ENCODE data around the gene HMCN1. TPM values are rescaled to one million over a fixed set of nuclear protein-coding genes. Genes with fewer than 3 reads are reported as not detected.
"Not testable (repeated sequence)": the region's sequence is repeated elsewhere in the genome, so short reads cannot be mapped to it uniquely, and the experiment has no call there.

HMCN1 gene
- total and polyA plus RNA-seq, 9 donors = 1.4 to 26.6 (median 3.8) TPM

- H3K9me3 ChIP-seq = no peaks in the 10 kb centered on the region
- no peak overlapping the region for H3K4me3 ChIP-seq
- intact Hi-C loops (cut with DNase I) = no loop called here
- no peak for TF ChIP-seq CTCF (IDR thresholded peaks at IDR 0.05)
- no peak for TF ChIP-seq EP300 (IDR thresholded peaks at IDR 0.05)
- no peak for TF ChIP-seq POLR2A (IDR thresholded peaks at IDR 0.05)
- H3K36me3 ChIP-seq = no peaks in the 10 kb centered on the region
- WGBS, 3 donors = 82 to 92% (median 88%) methylated on average over 1 of the region's 1 CpG
- no peak overlapping the region for H3K27ac ChIP-seq
- H3K27me3 ChIP-seq = no peaks in the 10 kb centered on the region
- H3K4me1 ChIP-seq (ENCODE audit: insufficient read depth) = no peaks in the 10 kb centered on the region
- DNase-seq = no peak
These were observed 151.9 kb downstream of the HMCN1 start for GRCh38 chr1:185886046-185886445.

GRCh38 chr1:185886671-185887070 lies 152.5 kb downstream of the HMCN1 start:
- intact Hi-C loops (cut with DNase I) = no loop called here
- no peaks in the 10 kb centered on the region for H3K9me3 ChIP-seq
- no peak overlapping the region for H3K4me3 ChIP-seq
- H3K27me3 ChIP-seq = no peaks in the 10 kb centered on the region
- 89 to 92% (median 91%) methylated on average over 4 of the region's 4 CpGs for WGBS, 3 donors
- H3K27ac ChIP-seq = no peak overlapping the region
- DNase-seq = no peak
- TF ChIP-seq POLR2A (IDR thresholded peaks at IDR 0.05) = no peak
- no peak for TF ChIP-seq EP300 (IDR thresholded peaks at IDR 0.05)
- TF ChIP-seq CTCF (IDR thresholded peaks at IDR 0.05) = no peak
- no peaks in the 10 kb centered on the region for H3K36me3 ChIP-seq
- no peaks in the 10 kb centered on the region for H3K4me1 ChIP-seq (ENCODE audit: insufficient read depth)

- H3K27ac ChIP-seq; H3K36me3 ChIP-seq; H3K4me1 ChIP-seq (ENCODE audit: insufficient read depth); H3K9me3 ChIP-seq; intact Hi-C loops (cut with DNase I); H3K4me3 ChIP-seq; DNase-seq; H3K27me3 ChIP-seq: not testable (repeated sequence)
- 95 to 96% (median 96%) methylated on average over 26 of the region's 26 CpGs for WGBS, 3 donors
These were observed 158.7 kb downstream of the HMCN1 start for GRCh38 chr1:185892831-185893403.

- DNase-seq = no peak
- Histone ChIP-seq H3K36me3 (no peaks in the 10 kb centered on the region), H3K4me1 (ENCODE audit: insufficient read depth) (no peaks in the 10 kb centered on the region), H3K27me3 (no peaks in the 10 kb centered on the region), H3K27ac (no peak overlapping the region), H3K4me3 (no peak overlapping the region), H3K9me3 (no peaks in the 10 kb centered on the region)
- TF ChIP-seq CTCF (IDR thresholded peaks at IDR 0.05) (no peak), POLR2A (IDR thresholded peaks at IDR 0.05) (no peak), EP300 (IDR thresholded peaks at IDR 0.05) (no peak)
- intact Hi-C loops (cut with DNase I) = no loop called here
- WGBS, 3 donors = 6 to 28% (median 13%) methylated on average over 3 of the region's 3 CpGs
These were observed 160.6 kb downstream of the HMCN1 start for GRCh38 chr1:185894791-185895190.

GRCh38 chr1:185895208-185895900 lies 161.2 kb downstream of the HMCN1 start:
- Histone ChIP-seq H3K4me1 (ENCODE audit: insufficient read depth) (no peaks in the 10 kb centered on the region), H3K27ac (no peak overlapping the region), H3K36me3 (no peaks in the 10 kb centered on the region), H3K27me3 (no peaks in the 10 kb centered on the region), H3K9me3 (no peaks in the 10 kb centered on the region), H3K4me3 (no peak overlapping the region)
- DNase-seq = no peak
- intact Hi-C loops (cut with DNase I) = no loop called here
- 10 to 22% (median 13%) methylated on average over 1 of the region's 1 CpG for WGBS, 3 donors
- TF ChIP-seq CTCF (IDR thresholded peaks at IDR 0.05) (no peak), POLR2A (IDR thresholded peaks at IDR 0.05) (no peak), EP300 (IDR thresholded peaks at IDR 0.05) (no peak)
